NT2/D1 (cell line): ENCODE data around the gene IGF2R.

Experiments
- DNase-seq: peaks from one replicate; pipeline ENCODE4 v3.0.0-alpha.2; 2011; ENCODE audit warnings: low read depth, low spot score
- H3K27me3 ChIP-seq: 2 replicates; pipeline ENCODE4 v1.6.0; 2011; ENCODE audit warnings: mild to moderate bottlenecking; ENCODE audit not compliant: insufficient read length, insufficient read depth
- H3K36me3 ChIP-seq: 2 replicates; pipeline ENCODE4 v1.6.1; 2011; ENCODE audit warnings: mild to moderate bottlenecking, low read length, mixed read lengths; ENCODE audit not compliant: insufficient read depth, insufficient read length
- H3K4me1 ChIP-seq: 2 replicates; pipeline ENCODE4 v1.5.1; 2011; ENCODE audit not compliant: insufficient read depth, insufficient read length
- H3K4me3 ChIP-seq: 2 replicates; pipeline ENCODE4 v1.5.1; 2011; ENCODE audit warnings: low read depth; ENCODE audit not compliant: insufficient read length
- H3K9ac ChIP-seq: 2 replicates; pipeline ENCODE4 v1.6.0; 2011; ENCODE audit warnings: low read depth; ENCODE audit not compliant: insufficient read length
- H3K9me3 ChIP-seq: 2 replicates; pipeline ENCODE4 v1.5.1; 2011; ENCODE audit warnings: mild to moderate bottlenecking, low read length; ENCODE audit not compliant: insufficient read depth
- SUZ12 ChIP-seq: IDR thresholded peaks from 2 replicates; pipeline ENCODE4 v1.6.1; 2011; ENCODE audit not compliant: insufficient read length, insufficient read depth; ENCODE audit errors: extremely low read depth
- YY1 ChIP-seq: IDR thresholded peaks from 2 replicates; pipeline ENCODE4 v1.6.1; 2011; ENCODE audit not compliant: insufficient read length, insufficient read depth
- ZNF274 ChIP-seq: IDR thresholded peaks from 2 replicates; pipeline ENCODE4 v1.6.1; 2011; ENCODE audit warnings: mild to moderate bottlenecking, low read depth, low read length

Gene IGF2R

GRCh38 chr6:160036790-160037206 lies 67.9 kb downstream of the IGF2R start:
- H3K9ac ChIP-seq, result no peak overlapping the region
- no peaks in the 10 kb centered on the region for H3K27me3 ChIP-seq
- no peaks in the 10 kb centered on the region for H3K9me3 ChIP-seq
- H3K4me1 ChIP-seq, result no peaks in the 10 kb centered on the region
- TF ChIP-seq YY1 (no peak), SUZ12 (no peak), ZNF274 (no peak)
- DNase-seq, result no peak
- H3K36me3 ChIP-seq, result peaks cover 78% of the 10 kb centered on the region
- H3K4me3 ChIP-seq, result no peak overlapping the region

DNA sequence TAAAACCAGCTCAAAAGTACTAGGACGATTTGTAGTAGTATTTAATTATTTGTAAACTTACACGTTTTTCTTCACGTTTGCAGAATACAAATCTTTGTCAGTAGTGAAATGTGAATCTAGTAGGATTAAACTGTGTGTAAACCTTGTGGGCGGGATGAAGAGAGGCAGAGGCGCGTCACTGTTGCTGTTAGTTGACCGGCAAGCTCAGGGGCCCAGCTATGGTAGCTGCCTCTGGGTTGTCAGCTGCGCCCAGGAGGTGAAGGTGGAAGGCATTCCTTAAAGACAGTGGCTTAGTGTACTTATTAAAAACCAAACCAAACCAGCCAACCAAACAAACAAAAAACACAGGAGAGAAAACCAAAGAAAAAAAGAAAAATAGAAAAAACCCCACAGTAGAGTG lies 69.6 kb downstream of the IGF2R start:
- TF ChIP-seq YY1 (no peak), SUZ12 (no peak)
- DNase-seq, result no peak
- no peak overlapping the region for H3K9ac ChIP-seq
- peaks cover 79% of the 10 kb centered on the region for H3K36me3 ChIP-seq
- H3K4me3 ChIP-seq, result no peak overlapping the region
- no peaks in the 10 kb centered on the region for H3K4me1 ChIP-seq
- H3K27me3 ChIP-seq, result no peaks in the 10 kb centered on the region
- H3K9me3 ChIP-seq, result no peaks in the 10 kb centered on the region

GRCh38 chr6:160039441-160039840 lies 70.6 kb downstream of the IGF2R start:
- TF ChIP-seq SUZ12 (no peak), ZNF274 (no peak), YY1 (no peak)
- Histone ChIP-seq H3K9ac (no peak overlapping the region), H3K4me3 (no peak overlapping the region), H3K27me3 (no peaks in the 10 kb centered on the region), H3K4me1 (no peaks in the 10 kb centered on the region), H3K9me3 (no peaks in the 10 kb centered on the region), H3K36me3 (peaks cover 78% of the 10 kb centered on the region)
- no peak for DNase-seq

DNA sequence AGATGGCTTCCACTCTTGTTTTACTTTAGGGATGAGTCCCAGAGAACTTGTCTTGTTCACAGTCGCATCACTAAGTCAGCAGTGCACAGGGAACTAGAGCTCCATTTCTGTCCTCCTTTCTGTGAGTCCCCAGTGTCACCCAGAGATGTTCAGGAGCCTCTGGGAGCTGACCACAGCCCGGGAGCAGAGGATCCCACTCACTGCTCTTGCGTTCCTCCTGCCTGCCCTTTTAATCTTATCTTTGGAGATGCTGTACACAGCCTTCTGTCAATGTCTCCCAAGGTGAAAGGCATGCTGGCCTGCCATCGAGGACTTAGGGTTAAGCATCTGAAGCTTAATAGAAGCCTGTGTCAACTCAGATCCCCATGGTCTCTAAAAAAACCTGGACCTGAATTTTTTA lies 71.2 kb downstream of the IGF2R start:
- H3K9ac ChIP-seq, result no peak overlapping the region
- H3K4me3 ChIP-seq, result no peak overlapping the region
- TF ChIP-seq SUZ12, result no peak
- no peak for TF ChIP-seq ZNF274
- TF ChIP-seq YY1, result no peak
- no peaks in the 10 kb centered on the region for H3K27me3 ChIP-seq
- no peaks in the 10 kb centered on the region for H3K4me1 ChIP-seq
- peaks cover 76% of the 10 kb centered on the region for H3K36me3 ChIP-seq
- H3K9me3 ChIP-seq, result no peaks in the 10 kb centered on the region
- DNase-seq, result no peak

- Histone ChIP-seq H3K27me3 (no peaks in the 10 kb centered on the region), H3K36me3 (peaks cover 76% of the 10 kb centered on the region), H3K4me1 (no peaks in the 10 kb centered on the region), H3K9me3 (no peaks in the 10 kb centered on the region), H3K9ac (no peak overlapping the region), H3K4me3 (no peak overlapping the region)
- DNase-seq, result no peak
- TF ChIP-seq ZNF274 (no peak), YY1 (no peak), SUZ12 (no peak)
Observed at GRCh38 chr6:160040527-160041264, 71.8 kb downstream of the IGF2R start.

- Histone ChIP-seq H3K36me3 (peaks cover 75% of the 10 kb centered on the region), H3K4me1 (no peaks in the 10 kb centered on the region), H3K9ac (no peak overlapping the region), H3K4me3 (no peak overlapping the region), H3K27me3 (no peaks in the 10 kb centered on the region), H3K9me3 (no peaks in the 10 kb centered on the region)
- TF ChIP-seq YY1 (no peak), SUZ12 (no peak), ZNF274 (no peak)
- no peak for DNase-seq
Observed at GRCh38 chr6:160041608-160042007, 72.7 kb downstream of the IGF2R start.

DNA sequence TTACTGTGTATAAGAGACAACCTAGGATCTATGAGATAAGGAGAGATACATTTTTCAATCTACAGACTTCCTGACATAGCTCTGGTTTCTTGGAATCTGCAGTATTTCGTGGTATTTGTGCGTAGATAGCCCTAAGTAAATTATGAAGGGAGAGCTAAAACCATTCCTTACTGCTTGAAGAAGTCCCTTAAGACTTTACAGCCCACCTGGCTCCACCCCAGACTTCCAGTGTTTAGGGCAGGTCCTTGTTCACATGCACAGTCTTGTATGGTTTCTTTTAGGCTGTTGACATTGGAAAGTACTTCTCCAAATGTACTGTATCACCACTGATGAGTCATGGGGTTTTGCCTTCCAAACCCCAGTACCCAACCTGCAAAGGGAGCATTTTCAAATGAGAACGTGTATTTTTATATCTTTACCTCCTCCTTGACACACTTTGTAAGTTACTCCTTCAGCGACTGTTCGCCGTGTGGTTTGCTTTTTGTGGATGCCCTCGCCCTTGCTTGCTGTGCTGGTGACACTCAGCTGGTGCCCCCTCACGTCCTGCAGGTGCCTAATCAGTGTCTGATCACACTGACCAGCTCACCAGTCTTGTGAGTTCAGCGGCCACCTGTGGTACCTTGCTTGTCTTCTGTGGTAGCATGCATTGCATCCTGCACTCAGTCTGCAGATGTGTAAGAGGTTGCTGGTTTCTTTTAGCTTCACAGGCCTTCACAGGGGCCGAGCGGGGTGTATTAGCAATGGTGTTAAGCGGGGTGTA lies 73.3 kb downstream of the IGF2R start:
- DNase-seq, result no peak
- no peak overlapping the region for H3K4me3 ChIP-seq
- no peak overlapping the region for H3K9ac ChIP-seq
- TF ChIP-seq YY1 (no peak), ZNF274 (no peak), SUZ12 (no peak)
- H3K9me3 ChIP-seq, result no peaks in the 10 kb centered on the region
- no peaks in the 10 kb centered on the region for H3K4me1 ChIP-seq
- no peaks in the 10 kb centered on the region for H3K27me3 ChIP-seq
- peaks cover 76% of the 10 kb centered on the region for H3K36me3 ChIP-seq
